Amygdala (tissue), 56 donors: ENCODE data around the gene TNS3.

Experiments
- DNase-seq, 56 donors: peaks; one replicate each; lab custom pipeline; 2025; lab: John Stamatoyannopoulos, UW

Gene TNS3

GRCh38 chr7:47361746-47362215 lies 220.1 kb downstream of the TNS3 start:
- DNase-seq, result peak in 2 of 56 donors; percentile 15 to 31

DNA sequence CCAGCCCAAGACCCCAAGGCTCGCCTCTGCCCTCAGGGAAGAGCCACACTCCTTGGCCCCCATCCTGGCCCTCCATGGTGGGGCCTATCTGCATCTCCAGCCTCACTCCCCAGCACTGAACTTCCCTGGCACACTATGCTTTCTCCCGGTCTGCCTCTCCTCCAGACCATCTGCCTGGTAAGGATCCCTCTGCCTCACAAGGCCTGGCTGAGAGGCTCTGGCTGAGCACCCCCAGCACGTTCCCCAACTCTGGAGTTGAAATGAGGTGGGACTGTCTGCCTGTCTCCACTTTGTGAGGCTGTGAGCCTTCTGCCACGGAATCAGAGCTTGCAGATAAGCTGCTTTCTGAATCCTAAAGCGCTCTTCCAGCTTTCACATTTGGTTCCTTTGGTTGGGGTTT lies 220.7 kb downstream of the TNS3 start:
- no peak for DNase-seq

- no peak for DNase-seq
Measured at GRCh38 chr7:47360301-47360900, 221.5 kb downstream of the TNS3 start.

DNA sequence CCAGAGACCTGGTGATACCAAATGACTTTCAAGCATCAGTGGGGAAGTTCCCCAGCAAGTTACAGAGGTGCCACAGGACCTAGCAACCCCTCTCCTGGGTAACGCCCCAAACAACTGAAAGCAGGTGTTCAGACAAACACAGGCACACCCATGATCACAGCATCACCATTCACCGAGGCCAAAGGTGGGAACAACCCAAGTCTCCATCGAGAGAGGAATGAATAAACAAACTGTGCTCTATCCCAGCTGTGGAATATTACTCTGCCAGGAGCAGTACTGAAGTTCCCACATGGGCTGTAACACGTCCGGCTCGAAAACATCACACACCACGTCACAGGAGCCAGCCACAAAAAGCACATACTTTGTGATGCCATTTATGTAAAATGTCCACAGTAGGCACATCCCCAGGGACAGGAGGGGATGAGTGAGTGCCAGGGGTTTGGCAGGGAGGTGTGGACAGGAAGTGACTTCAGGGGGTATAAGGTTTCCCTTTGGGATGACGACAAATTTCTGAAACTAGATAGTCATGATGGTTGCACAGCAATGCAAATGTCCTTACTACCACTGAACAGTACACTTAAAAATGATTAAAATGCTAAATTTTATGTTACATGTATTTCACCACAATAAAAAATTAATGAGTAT lies 222.8 kb downstream of the TNS3 start:
- DNase-seq, result no peak

- no peak for DNase-seq
Measured at GRCh38 chr7:47358357-47358756, 223.6 kb downstream of the TNS3 start.

GRCh38 chr7:47357863-47358262 lies 224.0 kb downstream of the TNS3 start:
- no peak for DNase-seq

DNA sequence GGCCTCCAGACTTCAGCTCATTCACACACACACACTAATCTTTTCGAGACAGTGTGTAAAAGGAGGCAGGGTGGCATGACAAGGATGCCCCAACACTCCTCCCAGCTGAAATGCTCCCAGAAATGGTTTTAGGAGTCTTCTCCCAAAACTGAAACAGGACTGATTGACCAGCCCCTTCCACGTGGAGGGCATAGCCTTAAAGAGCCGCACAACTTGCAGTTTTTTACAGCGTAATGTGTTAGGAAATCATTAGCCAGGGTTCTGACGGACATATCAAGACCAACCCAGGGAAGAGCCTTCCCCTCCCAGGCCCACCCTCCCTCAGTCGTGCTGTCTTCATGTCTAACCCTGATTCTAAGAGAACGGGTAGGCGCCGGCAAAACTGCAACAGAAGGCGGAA lies 224.6 kb downstream of the TNS3 start:
- no peak for DNase-seq

DNA sequence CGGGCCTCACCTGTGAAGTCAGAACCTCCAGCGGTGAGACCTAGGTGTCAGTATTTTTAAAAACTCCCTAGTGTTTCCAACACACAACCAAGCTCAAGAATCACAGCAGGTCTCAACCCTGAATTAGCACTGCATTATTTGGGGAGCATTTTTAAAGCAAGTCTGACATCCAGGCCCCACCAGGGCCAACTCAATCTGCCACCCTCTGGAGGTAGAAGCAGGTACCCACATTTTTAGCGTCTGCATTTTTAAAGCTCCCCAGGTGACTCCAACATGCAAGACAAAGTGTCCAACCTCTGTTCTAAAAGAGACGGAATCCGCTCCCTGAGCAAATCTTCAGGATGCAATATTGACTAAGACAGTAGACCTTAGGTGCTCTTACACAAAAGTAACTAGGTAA lies 225.7 kb downstream of the TNS3 start:
- no peak for DNase-seq

- no peak for DNase-seq
Measured at GRCh38 chr7:47355684-47356083, 226.2 kb downstream of the TNS3 start.

GRCh38 chr7:47354831-47355541 lies 226.9 kb downstream of the TNS3 start:
- DNase-seq, result no peak

- no peak for DNase-seq
Measured at GRCh38 chr7:47354071-47354470, 227.8 kb downstream of the TNS3 start.

- no peak for DNase-seq
Measured at GRCh38 chr7:47352394-47352968, 229.4 kb downstream of the TNS3 start.

DNA sequence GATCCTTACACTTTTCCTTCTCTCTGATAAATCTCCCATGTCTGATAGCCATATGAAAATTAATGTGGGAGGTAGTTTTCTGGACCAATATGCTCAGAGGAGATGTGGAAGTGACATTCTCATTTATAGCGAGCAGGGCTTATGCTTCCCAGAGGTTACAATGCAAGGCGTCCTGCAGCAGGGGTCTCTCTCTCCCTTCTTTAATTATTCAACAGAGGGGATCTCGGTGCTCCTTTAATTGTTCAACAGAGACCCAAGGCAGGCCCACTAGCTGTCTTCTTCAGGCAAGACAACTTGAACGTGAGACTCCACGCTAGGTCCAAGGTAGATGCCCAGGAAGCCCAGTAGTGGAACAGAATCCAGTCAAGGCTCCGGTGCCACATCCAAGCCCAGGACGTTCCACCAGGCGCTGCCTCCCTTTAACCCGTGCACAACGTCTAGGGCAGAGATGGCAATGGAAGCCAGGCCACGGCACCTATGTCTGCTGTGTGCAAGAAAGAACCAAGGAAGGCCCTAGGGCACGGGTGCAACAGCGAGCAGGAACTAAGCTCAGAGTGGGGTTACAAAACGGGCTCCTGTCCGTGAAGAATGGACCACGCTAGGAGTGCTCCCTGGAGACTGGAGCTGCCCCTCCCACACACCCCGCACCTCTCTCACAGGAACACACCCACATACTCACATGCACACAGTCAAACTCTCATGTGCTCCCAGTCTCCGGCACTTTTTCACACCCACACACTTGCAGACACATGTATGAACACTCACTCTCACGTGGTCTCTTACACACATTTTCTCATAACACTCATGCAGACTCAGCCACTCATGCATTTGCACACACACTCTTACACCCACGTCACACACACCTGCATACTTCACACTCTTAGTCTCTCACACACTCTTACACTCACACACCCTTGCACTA lies 230.4 kb downstream of the TNS3 start:
- DNase-seq, result no peak

DNA sequence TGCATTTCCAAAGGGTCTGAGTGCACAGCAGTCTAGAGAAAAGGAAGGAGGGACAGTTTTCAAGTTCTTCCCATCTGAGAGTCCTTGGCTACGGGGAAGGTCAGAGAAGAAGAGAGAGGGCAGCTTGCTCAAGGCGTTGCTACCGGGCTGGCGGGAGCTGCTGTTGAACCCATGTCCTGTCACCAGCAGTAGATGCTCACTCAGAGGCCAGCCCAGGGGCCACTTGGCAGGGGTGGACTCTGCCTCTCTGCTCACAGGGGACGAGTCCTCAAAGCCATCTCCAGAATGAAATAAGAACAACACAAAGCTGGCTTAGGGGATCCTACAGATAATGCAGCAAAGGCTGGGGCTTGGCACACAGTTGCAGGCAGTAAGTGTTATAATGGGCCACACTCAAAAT lies 231.5 kb downstream of the TNS3 start:
- no peak for DNase-seq

- DNase-seq, result no peak
Measured at GRCh38 chr7:47349401-47349800, 232.5 kb downstream of the TNS3 start.

GRCh38 chr7:47347816-47348385 lies 234.0 kb downstream of the TNS3 start:
- no peak for DNase-seq

- DNase-seq, result no peak
Measured at GRCh38 chr7:47347346-47347745, 234.6 kb downstream of the TNS3 start.

GRCh38 chr7:47346377-47346914 lies 235.5 kb downstream of the TNS3 start:
- no peak for DNase-seq

DNA sequence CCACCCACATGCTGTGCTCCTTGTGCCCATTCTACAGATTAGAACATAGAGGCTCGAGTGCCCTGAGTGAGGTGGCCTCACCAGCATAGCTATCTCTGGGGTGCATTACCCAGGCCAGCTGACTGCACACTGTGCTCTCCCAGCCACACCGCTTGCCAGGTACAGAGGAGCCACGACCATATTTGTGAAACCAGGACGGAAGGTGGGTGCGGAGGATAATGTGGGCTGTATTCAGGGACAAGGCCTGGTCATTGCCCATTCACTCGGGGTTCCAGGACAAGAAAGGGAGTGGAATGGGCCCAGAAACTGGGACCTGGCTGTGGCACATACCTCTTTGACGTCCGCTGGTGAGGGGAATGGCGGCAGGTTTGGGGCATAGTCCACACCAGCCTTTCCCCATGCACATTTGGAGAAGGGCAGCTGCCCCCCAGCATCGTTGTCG lies 236.0 kb downstream of the TNS3 start:
- no peak for DNase-seq
